Measurements from ENCODE around the gene RPP25L.

Gene RPP25L

DNA sequence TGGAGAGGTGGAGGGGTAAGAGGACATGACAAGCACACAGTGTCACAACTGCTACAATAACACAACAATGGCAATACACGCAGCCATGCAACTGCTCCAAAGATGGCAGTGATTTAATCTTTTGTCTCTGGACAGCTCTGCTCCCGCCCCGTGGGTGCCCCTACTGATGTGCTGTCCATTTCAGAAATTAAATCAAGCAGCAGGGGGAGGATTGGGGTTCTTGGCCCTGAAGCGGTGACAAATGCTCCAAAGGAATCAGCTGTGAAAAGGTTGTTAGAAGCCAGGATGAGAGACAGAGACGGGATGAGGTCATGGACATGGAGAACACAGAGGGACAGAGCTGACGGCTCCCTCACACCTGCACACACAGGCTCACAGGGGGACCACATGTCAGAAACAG lies 44.9 kb downstream of the RPP25L start:
- H3K4me3 ChIP-seq (replicated peaks; ENCODE audit: low read depth, low read length) = no peak overlapping the region
- TF ChIP-seq, protein P1, sequence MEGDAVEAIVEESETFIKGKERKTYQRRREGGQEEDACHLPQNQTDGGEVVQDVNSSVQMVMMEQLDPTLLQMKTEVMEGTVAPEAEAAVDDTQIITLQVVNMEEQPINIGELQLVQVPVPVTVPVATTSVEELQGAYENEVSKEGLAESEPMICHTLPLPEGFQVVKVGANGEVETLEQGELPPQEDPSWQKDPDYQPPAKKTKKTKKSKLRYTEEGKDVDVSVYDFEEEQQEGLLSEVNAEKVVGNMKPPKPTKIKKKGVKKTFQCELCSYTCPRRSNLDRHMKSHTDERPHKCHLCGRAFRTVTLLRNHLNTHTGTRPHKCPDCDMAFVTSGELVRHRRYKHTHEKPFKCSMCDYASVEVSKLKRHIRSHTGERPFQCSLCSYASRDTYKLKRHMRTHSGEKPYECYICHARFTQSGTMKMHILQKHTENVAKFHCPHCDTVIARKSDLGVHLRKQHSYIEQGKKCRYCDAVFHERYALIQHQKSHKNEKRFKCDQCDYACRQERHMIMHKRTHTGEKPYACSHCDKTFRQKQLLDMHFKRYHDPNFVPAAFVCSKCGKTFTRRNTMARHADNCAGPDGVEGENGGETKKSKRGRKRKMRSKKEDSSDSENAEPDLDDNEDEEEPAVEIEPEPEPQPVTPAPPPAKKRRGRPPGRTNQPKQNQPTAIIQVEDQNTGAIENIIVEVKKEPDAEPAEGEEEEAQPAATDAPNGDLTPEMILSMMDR (IDR thresholded peaks at IDR 0.05; ENCODE audit: low read depth, low read length, missing control alignments) = no peak
- DNase-seq (ENCODE audit: extremely low read depth, low read depth) = no peak

GRCh38 chr9:34566322-34566721 lies 45.6 kb downstream of the RPP25L start:
- DNase-seq (ENCODE audit: extremely low read depth, low read depth) = no peak
- TF ChIP-seq, protein P1 (IDR thresholded peaks at IDR 0.05; ENCODE audit: low read depth, low read length, missing control alignments) = no peak
- H3K4me3 ChIP-seq (replicated peaks; ENCODE audit: low read depth, low read length) = no peak overlapping the region

DNA sequence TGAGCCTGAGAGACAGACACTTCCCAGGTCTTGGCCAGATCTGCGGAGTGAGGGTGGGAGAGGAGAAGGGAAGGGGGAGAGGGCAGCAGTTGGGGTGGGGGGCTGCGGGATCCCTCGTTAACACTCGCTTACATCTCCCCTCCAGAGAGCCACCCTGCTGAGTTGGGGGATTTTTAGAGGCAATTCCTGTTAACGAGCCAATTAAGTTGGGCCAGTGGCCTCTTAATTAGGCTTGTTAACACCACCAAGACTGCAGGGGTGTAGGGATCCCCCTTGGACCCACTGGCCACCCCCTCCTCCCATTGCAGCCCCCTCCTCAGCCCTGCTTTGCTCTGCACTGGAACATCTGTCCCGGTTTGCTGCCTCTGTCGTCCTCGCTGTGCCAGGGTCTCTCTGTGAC lies 46.0 kb downstream of the RPP25L start:
- no peak for DNase-seq (ENCODE audit: extremely low read depth, low read depth)
- no peak overlapping the region for H3K4me3 ChIP-seq (replicated peaks; ENCODE audit: low read depth, low read length)
- TF ChIP-seq, protein P1 (IDR thresholded peaks at IDR 0.05; ENCODE audit: low read depth, low read length, missing control alignments) = no peak

- TF ChIP-seq, protein P1 (IDR thresholded peaks at IDR 0.05; ENCODE audit: low read depth, low read length, missing control alignments) = no peak
- no peak for DNase-seq (ENCODE audit: extremely low read depth, low read depth)
- no peak overlapping the region for H3K4me3 ChIP-seq (replicated peaks; ENCODE audit: low read depth, low read length)
These were observed 47.3 kb downstream of the RPP25L start for GRCh38 chr9:34564617-34565016.

DNA sequence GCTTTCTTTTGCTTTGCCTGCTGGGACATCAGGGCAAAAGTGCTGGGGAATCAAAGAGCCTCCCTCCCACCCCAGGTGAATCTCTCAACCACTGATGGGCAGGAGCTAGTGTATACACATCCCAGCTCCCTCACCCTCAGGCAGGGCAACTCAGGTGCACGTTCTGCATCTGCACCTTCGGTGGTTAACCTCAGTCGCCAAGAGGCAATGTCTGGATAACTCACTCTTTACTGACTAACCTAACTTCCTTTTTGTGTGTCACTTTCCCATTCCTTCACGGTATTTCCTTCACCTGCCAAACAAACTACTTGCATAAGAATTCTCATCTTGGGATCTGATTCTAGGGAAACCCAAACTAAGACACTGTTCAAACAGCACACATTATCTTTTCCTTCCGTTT lies 48.6 kb downstream of the RPP25L start:
- no peak for DNase-seq (ENCODE audit: extremely low read depth, low read depth)
- H3K4me3 ChIP-seq (replicated peaks; ENCODE audit: low read depth, low read length) = no peak overlapping the region
- TF ChIP-seq, protein P1 (IDR thresholded peaks at IDR 0.05; ENCODE audit: low read depth, low read length, missing control alignments) = no peak

DNA sequence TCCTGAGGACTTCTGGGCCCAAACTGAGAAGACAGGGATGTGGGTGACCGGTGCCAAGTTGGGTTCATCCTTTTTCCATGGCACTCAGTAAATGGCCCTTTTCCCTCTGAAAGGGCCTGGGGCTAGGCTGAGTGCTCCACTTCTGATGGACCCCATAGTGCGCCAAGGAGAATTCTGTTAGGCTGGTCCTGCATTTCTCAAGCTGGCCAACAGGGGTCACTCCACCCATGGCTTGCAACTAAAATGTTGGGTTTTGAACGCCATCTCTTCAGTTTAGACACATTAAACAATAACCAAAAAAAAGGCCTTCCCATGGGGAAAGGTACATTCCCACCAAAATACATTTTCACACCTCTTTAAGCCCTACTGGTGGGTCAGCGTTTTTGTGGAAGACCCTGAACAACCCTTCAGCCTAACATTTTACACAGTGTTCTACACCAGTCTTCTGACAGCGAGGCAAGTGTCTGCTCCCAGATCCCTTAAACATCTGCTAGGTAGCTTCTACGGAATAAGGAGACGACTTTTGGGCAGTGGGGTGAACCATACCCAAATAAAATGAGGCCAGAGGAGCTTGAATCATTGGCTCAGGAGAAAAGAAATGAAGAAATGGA lies 49.7 kb downstream of the RPP25L start:
- TF ChIP-seq, protein P1 (IDR thresholded peaks at IDR 0.05; ENCODE audit: low read depth, low read length, missing control alignments) = peak; percentile 75
- no peak for DNase-seq (ENCODE audit: extremely low read depth, low read depth)
- no peak overlapping the region for H3K4me3 ChIP-seq (replicated peaks; ENCODE audit: low read depth, low read length)
